ENCODE data around the gene METTL14.

The METTL14 gene

DNA sequence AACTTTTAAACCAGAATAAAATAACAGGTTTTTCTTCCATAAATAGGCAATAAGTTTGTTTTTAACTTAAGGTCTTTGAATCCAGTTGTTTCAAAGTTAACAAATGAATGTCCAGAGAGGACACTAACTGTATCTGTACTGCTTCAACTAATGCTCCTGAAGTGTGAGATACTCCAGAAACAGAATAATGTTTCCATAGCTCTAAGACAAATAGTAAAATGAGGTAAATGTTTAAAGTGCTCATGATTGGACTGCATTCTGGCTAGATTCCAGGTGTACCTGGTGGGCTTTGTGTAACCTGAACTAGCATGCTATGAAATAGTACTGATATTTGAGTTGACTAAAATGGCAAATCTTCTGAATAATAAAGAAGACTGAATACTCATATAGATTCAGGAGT is 51.7 kb downstream of the METTL14 start:
- DNase-seq = no peak

DNA sequence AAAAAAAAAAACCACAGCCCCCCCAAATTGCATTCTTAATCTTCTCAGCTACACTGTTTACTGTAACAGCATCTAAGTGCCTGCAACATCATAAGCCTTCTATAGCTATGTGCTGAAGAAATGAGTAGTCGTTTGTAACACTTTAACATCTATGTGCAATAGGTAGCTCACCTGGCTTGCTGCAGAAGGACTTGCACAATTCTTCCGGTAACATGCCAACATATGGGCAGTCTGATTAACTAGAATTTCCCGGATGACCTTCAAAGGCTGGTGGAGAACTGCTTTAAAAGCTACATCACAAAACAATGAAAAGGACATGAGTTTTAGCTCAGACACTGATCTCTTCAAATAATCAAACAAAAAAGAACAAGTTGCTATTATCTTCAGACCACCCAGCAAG is 52.9 kb downstream of the METTL14 start:
- DNase-seq = no peak

- no peak for DNase-seq
These were observed 54.0 kb downstream of the METTL14 start for GRCh38 chr4:118739022-118739713.

GRCh38 chr4:118740869-118741268 is 55.7 kb downstream of the METTL14 start:
- no peak for DNase-seq

GRCh38 chr4:118741301-118741855 is 56.2 kb downstream of the METTL14 start:
- no peak for DNase-seq

- DNase-seq = no peak
These were observed 56.9 kb downstream of the METTL14 start for GRCh38 chr4:118742050-118742449.

DNA sequence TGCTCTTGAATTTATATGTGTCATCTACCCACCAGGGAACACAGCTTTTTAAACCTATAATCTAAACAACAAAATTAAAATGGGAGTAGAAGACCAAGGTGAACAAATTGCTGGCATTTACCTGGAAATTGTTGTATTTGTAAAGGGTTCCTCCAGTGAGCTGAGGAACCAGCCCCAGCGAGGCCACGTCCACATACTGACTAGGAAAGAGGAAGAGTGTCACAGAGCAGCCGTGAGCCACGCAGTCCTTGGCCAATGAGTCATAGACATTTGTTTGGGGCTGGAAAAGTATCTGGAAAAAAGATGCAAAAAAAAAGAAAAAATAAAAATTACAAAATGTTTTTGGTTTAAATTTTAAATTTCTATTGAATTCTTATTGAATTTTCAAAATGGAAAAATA is 58.7 kb downstream of the METTL14 start:
- no peak for DNase-seq

DNA sequence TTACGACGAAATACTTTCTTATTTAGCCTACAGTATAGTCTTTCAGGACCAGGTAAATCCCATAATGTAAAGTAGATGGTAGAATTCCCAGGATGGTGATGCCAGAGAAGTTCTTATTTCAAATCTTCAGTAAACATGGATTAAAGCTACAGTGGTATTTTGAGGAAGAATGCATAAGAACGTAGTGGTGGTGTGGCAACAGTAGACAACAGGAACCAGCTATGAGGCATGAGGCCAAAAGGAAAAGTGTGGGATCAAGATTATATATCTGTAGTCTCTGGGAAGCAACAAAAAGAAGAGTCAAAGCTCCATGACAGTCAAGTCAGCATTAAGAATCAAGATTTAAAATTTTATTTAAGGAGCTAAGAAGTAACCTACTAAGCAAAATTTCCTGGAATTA is 60.2 kb downstream of the METTL14 start:
- no peak for DNase-seq

GRCh38 chr4:118746251-118746919 is 61.2 kb downstream of the METTL14 start:
- DNase-seq = no peak

DNA sequence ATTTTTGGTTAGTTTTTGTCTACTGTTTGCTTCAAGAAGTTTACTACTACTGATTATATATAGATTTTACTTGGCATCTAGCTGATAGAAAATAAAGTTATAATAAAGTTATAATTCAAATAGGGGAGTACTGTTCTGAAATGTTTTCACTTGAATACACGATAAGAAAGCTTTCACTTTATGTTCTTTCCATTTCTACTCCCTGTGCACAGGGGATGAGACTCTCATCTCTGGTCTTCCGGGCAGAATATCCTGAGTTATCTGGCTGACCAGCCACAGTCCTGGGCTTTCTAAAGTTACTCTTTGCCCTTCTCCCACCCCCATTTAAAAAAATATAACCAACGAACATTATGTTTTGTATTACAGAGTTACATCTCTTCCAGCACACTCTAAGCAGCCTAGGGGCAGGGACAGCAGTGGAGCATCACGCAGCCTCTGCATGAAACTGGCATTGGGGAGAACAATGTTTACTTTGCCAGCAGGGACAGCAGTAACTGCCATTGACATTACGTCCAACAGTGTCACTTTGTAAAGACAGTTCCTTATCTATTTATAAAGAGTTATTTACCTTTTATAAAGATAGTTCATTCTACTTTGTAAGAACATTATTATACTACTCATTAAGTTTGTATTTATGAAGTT is 64.3 kb downstream of the METTL14 start:
- DNase-seq = no peak

GRCh38 chr4:118751629-118752323 is 66.6 kb downstream of the METTL14 start:
- no peak for DNase-seq

- DNase-seq = no peak
These were observed 67.4 kb downstream of the METTL14 start for GRCh38 chr4:118752551-118752950.

DNA sequence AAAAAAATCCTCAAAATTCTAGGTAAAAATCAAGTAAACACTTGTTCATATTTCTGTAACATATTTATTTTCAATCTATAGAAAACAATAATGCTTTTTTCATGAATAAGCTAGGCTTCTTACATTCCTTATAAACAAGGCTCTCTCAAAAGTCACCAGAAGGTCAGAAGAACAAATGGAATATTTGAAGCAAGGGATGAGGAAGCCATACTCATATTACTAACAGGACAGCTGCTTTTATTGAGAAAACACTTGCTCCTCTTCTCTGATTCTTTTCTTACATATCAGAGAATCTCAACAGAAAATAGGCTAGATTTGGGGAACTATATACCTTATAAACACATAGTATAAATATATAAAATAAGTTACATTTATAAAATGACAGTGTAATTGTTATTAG is 67.9 kb downstream of the METTL14 start:
- DNase-seq = no peak

DNA sequence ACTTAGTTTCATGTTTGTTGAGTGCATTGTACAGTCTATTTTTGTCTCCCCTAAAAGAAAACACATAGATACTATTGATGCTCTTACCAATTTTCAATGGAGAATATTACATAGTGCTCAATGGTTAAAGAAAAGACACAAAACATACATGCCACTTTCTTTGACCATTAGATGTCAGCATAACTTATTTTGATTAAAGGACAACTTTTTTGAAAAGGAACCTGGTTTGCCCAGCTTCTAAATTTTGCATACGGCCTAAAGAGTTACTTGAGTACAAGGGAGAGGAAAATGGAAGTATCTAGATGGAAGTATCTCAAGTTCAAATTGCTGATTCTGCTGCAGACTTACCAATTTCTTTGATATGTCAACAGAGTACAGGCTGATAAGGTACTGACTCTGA is 68.5 kb downstream of the METTL14 start:
- no peak for DNase-seq

DNA sequence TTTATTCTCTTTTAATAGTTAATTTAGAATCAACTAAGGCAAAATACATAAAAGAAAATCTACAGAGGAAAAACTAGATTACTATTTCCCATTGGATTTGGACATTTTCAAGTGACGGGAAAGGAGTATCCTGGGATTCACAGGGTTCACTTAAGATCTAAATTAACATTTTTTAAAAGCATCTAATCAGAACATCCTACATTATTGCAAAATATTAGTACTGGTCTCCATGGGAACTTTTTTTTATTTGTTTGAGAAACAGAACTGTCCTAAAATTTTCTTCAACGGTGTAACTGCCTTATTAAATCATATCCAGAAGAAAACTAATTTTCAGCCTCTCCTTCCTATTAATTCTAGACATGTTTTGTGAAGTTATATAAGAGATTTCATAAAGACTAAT is 69.7 kb downstream of the METTL14 start:
- DNase-seq = no peak

DNA sequence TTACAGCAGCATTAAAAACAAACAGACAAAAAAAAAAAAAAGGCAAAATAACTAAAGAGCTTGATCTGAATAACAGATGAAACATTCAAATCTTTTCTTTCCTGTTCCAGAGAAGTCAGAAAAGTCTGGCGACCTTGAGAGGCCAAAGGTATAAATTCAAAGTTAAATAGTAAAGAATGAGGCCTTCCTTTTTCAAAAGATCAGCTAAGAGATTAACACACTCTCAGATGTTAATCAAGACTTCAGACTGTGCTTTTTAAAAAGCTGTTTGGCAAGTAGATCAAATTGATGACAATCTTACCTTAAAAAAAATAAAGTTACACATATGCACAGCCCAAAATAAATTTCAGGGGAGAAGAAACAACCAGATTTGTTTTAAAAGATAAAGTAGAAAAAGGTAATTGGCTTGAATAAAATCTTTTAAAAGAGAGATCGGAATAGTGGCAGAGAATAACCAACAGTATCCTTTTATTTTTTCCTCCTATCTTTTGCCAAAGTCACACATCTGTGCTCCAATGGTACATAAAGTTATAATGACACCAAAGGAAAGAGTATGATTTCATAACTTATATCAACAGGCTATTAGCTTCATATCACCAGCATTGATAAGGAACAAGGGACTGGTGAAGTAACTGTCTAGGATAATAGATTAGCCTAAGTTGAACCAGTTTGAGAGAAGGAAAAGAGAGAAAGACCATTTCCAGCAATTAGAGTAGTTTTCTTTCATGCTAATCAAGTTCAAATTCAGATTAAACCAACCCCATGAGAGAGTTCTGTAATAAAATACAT is 70.4 kb downstream of the METTL14 start:
- no peak for DNase-seq

DNA sequence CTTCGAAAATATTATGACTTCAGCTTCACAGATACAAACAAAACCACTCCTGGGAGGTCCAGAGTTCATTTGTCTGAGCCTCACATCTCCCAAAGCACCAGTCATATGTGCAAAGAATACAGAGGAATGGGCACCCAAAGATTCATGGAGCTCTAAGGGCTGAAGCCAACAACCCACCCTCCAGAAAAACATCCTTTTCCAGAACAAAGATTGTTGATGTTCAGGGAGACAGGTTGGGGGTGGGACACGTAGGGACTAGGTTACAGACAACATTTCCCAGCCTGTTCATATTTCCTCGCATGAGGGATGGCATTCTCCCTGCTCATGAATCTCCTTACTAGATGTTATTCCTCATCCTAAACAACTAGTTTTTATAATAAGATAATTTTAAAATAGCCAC is 71.2 kb downstream of the METTL14 start:
- DNase-seq = no peak

GRCh38 chr4:118756958-118757357 is 71.8 kb downstream of the METTL14 start:
- no peak for DNase-seq

DNA sequence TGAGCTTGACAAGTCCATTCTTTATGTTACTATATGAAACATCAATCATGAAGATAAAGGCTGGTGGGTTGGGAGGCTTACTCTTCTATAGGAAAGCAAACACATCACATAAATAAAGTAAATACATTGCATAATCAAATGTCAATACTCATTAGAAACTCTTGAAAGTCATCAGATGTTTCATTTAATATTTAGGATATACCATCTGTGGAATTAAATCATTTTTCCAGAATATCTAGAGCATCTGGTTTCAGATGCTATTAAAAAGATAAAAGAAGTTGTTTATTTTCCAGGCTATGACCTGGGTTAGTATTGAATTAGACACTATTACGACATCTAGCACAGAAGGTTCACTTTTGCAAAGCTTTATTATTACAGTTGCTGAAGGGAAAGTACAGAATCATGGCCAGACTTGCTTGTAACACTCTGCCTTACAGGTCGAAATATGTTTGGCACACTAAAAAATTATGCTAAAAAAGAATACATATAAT is 72.6 kb downstream of the METTL14 start:
- no peak for DNase-seq

DNA sequence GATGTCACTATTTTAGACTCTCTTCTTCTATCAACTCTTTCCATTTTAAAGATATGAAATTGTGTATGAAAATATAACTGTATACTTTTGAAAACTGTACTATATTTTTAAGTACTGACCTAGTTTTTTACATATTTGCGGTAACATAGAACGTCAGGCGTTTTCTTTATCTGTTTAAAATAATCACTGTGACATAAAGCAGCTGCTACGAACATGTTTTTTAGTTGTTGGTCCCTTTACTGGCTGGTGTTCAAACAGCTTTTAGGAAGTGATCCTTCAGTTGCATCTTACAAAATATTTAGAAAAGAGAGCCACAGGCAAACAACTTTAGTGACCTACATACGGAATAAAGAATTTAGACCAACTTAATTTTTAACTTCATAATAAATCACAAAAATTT is 73.1 kb downstream of the METTL14 start:
- no peak for DNase-seq

DNA sequence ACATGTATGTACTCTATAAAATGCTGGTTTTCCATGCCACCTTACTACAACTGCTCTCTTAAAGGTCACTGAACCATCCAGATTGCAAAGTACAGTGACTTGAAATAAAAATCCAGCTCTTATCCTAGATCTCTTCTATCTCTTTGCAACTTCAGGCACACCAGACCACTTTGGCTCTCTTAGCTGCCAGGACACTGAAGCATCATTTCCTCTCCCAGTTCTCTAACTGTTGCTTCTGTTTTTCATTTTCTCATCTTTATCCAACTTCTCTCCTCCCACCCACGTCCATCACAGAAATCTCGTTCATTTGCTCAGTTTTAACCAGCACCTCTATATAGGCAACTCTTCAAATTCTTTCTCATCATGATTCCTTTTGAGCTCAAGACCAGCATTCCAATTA is 74.3 kb downstream of the METTL14 start:
- no peak for DNase-seq

DNA sequence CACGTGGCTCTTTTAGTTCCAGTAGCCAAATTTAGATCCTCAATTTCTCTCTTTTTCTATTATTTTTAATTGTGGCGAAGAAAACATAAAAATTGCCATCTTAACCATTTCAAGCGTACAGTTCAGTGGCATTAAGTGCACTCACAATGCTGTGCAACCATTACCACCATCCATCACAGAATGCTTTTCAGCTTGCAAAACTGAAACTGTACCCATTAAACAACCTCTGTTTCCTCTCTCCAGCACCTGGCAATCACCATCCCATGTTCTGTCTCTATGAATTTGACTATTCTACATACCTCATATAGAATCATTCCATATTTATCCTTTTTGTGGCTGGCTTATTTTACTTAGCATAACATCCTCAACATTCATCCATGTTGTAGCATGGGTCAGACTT is 74.9 kb downstream of the METTL14 start:
- DNase-seq = no peak

All from activated effector memory CD4-positive, alpha-beta T cell treated with anti-CD3 and anti-CD28 coated beads, Interleukin-2, amount 50 U/mL, for 16 hours (primary cell).